Measurements from ENCODE around the gene FHIT.

The FHIT gene

DNA sequence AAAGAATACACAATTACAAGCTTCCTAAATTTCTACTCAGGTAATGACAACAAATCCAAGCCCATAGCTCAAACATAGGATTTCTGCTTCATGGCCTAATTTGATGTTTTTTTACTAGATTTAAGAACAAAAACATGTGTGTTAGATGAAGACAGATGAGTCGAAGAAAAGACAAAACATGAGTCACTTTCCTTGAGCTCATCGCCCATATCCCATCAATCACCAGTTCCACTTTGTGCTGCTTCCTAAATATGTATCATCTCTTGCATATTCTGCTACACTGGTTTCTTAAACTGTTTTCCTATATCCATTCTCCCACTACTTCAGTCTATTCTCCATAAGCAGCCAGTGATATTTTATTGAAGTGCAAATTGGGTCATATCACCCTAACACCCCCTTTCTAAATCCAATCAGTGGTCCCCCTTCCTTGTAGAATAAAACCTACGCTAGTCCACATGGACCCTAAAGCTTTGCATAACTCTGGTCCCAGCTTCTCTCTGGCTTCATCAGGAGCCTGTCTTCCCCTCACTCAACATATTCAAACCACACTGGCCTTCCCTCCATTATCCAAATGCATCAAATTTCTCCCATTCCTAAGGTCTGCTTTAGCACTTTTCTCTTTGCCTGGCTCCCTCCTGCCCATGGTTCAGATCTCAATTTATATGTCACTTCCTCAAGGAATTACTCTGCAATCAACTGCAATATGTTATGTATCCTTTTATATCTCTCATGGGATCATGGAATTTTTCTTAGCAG, 1033.9 kb downstream of the FHIT start:
- no peaks in the 10 kb centered on the region for H3K9me2 ChIP-seq (replicated peaks; ENCODE audit: insufficient read depth, low read length)
- H3K9ac ChIP-seq (ENCODE audit: low read length) = no peak overlapping the region
- H3K36me3 ChIP-seq (ENCODE audit: low read length) = no peaks in the 10 kb centered on the region
- no peaks in the 10 kb centered on the region for H3K79me2 ChIP-seq (ENCODE audit: insufficient read depth, low read length)
- H3F3A ChIP-seq (ENCODE audit: insufficient read depth) = no peaks in the 10 kb centered on the region
- TF ChIP-seq, protein P1, sequence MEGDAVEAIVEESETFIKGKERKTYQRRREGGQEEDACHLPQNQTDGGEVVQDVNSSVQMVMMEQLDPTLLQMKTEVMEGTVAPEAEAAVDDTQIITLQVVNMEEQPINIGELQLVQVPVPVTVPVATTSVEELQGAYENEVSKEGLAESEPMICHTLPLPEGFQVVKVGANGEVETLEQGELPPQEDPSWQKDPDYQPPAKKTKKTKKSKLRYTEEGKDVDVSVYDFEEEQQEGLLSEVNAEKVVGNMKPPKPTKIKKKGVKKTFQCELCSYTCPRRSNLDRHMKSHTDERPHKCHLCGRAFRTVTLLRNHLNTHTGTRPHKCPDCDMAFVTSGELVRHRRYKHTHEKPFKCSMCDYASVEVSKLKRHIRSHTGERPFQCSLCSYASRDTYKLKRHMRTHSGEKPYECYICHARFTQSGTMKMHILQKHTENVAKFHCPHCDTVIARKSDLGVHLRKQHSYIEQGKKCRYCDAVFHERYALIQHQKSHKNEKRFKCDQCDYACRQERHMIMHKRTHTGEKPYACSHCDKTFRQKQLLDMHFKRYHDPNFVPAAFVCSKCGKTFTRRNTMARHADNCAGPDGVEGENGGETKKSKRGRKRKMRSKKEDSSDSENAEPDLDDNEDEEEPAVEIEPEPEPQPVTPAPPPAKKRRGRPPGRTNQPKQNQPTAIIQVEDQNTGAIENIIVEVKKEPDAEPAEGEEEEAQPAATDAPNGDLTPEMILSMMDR (IDR thresholded peaks at IDR 0.05; ENCODE audit: insufficient read depth, low read length, poor library complexity, severe bottlenecking) = no peak
- no peak for TF ChIP-seq EZH2phosphoT487 (conservative IDR thresholded peaks at IDR 0.05; ENCODE audit: low read length)
- H3K4me3 ChIP-seq (ENCODE audit: insufficient read depth, low read length, poor library complexity, severe bottlenecking) = no peak overlapping the region
- H2AFZ ChIP-seq (ENCODE audit: low read depth, low read length, severe bottlenecking) = no peak overlapping the region
- H3K9me3 ChIP-seq (ENCODE audit: insufficient read depth, low read length) = no peaks in the 10 kb centered on the region
- H3K27ac ChIP-seq (ENCODE audit: low read depth, low read length) = no peak overlapping the region
- no peaks in the 10 kb centered on the region for H3K27me3 ChIP-seq (ENCODE audit: low read length)
- no peak overlapping the region for H3K4me2 ChIP-seq (ENCODE audit: low read depth, low read length, poor library complexity, severe bottlenecking)
- H4K20me1 ChIP-seq (ENCODE audit: low read depth, low read length) = no peaks in the 10 kb centered on the region

DNA sequence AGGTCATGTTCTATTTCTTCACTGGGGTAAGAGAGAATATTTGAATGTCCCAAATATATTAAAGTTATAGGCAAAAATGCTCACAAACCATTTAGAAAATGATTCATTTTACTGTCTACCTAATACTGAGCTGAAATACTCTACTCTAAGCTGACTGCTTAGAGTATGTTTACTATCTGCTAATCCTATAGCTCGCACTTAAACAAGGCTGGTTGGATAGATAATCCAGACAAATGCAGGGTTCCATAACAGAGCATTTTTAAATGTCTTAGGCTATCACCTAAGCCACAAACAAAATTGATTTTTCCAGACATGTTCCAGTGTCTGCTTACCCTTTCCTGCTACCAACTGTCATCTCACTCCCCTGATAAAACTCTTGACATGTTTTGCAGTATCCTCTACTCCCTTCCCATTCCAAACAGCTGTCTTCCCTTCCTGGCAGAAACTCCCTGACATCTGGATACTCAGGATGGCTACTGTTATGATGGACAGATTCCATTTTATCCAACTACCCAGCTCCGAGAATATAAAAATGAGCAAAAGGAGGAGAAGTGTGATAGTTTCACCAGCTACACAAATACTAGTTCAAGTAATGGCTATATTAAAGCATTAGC, 1034.7 kb downstream of the FHIT start:
- Histone ChIP-seq H3K4me3 (ENCODE audit: insufficient read depth, low read length, poor library complexity, severe bottlenecking) (no peak overlapping the region), H3F3A (ENCODE audit: insufficient read depth) (no peaks in the 10 kb centered on the region), H3K9ac (ENCODE audit: low read length) (no peak overlapping the region), H3K9me3 (ENCODE audit: insufficient read depth, low read length) (no peaks in the 10 kb centered on the region), H2AFZ (ENCODE audit: low read depth, low read length, severe bottlenecking) (no peak overlapping the region), H3K79me2 (ENCODE audit: insufficient read depth, low read length) (no peaks in the 10 kb centered on the region), H3K4me2 (ENCODE audit: low read depth, low read length, poor library complexity, severe bottlenecking) (no peak overlapping the region), H4K20me1 (ENCODE audit: low read depth, low read length) (no peaks in the 10 kb centered on the region), H3K36me3 (ENCODE audit: low read length) (no peaks in the 10 kb centered on the region), H3K27me3 (ENCODE audit: low read length) (no peaks in the 10 kb centered on the region), H3K9me2 (replicated peaks; ENCODE audit: insufficient read depth, low read length) (no peaks in the 10 kb centered on the region), H3K27ac (ENCODE audit: low read depth, low read length) (no peak overlapping the region)
- TF ChIP-seq, protein P1 (IDR thresholded peaks at IDR 0.05; ENCODE audit: insufficient read depth, low read length, poor library complexity, severe bottlenecking) = no peak
- no peak for TF ChIP-seq EZH2phosphoT487 (conservative IDR thresholded peaks at IDR 0.05; ENCODE audit: low read length)

DNA sequence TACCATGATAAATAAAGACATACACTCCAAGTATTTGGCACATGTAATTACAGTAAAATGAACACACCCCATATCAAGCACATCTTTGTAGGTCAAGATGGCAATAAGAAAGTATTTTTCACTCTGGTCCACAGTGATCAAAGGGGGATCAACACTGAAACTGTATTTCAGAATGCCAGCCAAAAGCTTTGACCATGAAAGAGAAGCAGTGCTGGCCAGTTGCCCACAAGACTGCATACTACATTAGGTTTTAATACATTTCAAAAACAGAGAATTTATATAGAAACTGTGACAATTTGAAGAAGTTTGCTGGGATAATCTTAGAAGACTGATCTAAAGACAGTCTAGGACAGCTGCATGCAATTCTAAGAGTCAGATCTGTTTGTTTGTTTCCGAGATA, 1035.3 kb downstream of the FHIT start:
- Histone ChIP-seq H3K4me3 (ENCODE audit: insufficient read depth, low read length, poor library complexity, severe bottlenecking) (no peak overlapping the region), H4K20me1 (ENCODE audit: low read depth, low read length) (no peaks in the 10 kb centered on the region), H3K4me2 (ENCODE audit: low read depth, low read length, poor library complexity, severe bottlenecking) (no peak overlapping the region), H3F3A (ENCODE audit: insufficient read depth) (no peaks in the 10 kb centered on the region), H2AFZ (ENCODE audit: low read depth, low read length, severe bottlenecking) (no peak overlapping the region), H3K27me3 (ENCODE audit: low read length) (no peaks in the 10 kb centered on the region), H3K9ac (ENCODE audit: low read length) (no peak overlapping the region), H3K27ac (ENCODE audit: low read depth, low read length) (no peak overlapping the region), H3K9me3 (ENCODE audit: insufficient read depth, low read length) (no peaks in the 10 kb centered on the region), H3K79me2 (ENCODE audit: insufficient read depth, low read length) (no peaks in the 10 kb centered on the region), H3K36me3 (ENCODE audit: low read length) (no peaks in the 10 kb centered on the region), H3K9me2 (replicated peaks; ENCODE audit: insufficient read depth, low read length) (no peaks in the 10 kb centered on the region)
- TF ChIP-seq EZH2phosphoT487 (conservative IDR thresholded peaks at IDR 0.05; ENCODE audit: low read length) = no peak
- TF ChIP-seq, protein P1 (IDR thresholded peaks at IDR 0.05; ENCODE audit: insufficient read depth, low read length, poor library complexity, severe bottlenecking) = no peak
